ENCODE measurements around the gene AMER3.
"Not testable (repeated sequence)": the region's sequence is repeated elsewhere in the genome, so short reads cannot be mapped to it uniquely, and the experiment has no call there.

The AMER3 gene

DNA sequence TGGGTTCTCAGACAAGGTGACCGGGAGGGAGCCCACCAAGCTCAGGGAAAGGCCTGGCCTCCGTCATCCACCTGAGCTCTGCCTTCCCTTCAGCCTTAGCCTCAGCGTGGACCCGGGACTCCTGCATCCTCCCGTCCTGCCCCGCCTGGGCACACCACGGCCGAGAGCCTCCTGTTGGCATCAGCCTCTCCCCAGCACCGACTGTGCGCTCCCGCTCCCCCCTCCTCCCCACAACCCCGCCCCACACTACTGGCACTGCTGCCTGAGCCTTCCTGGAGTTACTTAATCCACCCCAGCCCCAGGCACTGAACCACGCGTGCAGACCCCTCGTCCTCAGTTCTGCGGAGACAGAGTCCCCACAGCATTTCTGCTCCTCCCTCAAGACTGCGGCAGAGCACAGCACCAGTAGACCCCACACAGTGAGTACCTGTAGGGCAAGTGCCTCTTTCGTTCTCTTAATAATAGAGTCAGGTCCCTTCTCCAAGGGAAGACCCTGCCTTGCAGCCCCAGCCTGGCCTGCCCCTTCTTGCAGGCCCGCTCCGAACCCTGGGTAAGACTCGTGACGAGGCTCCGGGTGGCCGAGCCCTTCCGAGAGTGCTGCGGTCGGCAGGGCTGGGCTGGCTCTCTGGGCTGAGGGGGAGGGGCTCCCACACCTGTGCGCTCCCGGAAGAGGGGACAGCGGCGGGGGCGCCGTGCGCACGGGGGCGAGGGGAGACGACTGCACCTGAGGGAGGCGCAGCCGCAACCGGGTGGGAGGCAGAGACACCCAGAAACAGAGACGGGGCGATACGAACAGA, at the start of gene AMER3:
TSS of gene AMER3 (plus strand) at position 285 of the 797 bp plus-strand sequence. CDS start 6,533 bp downstream, outside the sequence.
- DNase-seq = no peak

GRCh38 chr2:130714795-130715194, 40.5 kb upstream of the AMER3 start:
- DNase-seq = not testable (repeated sequence)

GRCh38 chr2:130720036-130720435, 35.3 kb upstream of the AMER3 start:
- no peak for DNase-seq

- DNase-seq = no peak
Measured at GRCh38 chr2:130720528-130720927, 34.8 kb upstream of the AMER3 start.

DNA sequence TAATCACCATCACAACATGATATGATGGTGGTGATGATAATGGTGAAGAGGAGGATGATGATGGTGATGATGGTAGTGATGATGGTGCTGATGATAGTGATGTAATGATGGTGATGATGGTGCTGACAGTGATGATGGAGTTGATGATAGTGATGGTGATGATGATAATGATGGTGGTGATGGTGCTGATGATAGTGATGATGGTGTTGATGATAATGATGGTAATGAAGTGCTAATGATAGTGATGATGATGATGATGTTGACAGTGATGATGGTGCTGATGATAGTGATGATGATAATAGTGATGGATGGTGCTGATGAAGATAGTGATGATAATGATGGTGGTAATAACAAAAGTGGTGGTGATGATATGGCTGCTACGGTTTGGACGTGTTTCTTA, 30.9 kb upstream of the AMER3 start:
- no peak for DNase-seq

DNA sequence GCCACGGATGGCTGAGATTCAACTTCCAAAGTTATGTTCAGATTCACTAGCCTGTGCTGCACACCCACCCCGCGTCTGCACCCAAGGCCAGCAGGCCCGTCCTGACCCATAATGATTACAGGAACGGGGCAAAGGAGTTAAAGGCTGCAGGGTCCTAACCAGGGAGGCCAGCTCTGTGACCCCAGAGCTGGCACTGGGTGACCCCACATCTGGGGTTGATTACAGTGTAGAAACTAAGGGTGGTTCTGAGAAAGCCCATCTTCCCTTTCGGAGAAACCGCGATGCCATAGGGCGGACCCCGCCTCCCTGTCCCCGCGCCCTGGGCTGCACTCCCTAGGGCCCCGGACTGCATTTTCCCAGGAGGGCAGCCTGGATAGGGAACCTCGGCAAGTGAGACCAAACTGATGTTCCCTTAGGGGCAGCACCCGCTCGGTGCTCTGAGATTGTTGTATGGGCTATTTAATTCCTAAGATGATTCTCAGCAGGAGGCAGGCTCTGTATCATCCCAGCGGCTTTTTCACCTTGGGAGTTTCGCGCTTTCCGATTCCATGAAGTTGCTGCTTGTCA, 28.6 kb upstream of the AMER3 start:
- DNase-seq = no peak

GRCh38 chr2:130727286-130727924, 27.9 kb upstream of the AMER3 start:
- DNase-seq = no peak

- DNase-seq = no peak
Measured at GRCh38 chr2:130728007-130728454, 27.3 kb upstream of the AMER3 start.

- no peak for DNase-seq
Measured at GRCh38 chr2:130728549-130729316, 26.6 kb upstream of the AMER3 start, which contains the start of gene GPR148. Gene GPR148, plus strand, starts transcription at chr2:130729070. Its CDS starts 82 bp downstream, at chr2:130729152.

DNA sequence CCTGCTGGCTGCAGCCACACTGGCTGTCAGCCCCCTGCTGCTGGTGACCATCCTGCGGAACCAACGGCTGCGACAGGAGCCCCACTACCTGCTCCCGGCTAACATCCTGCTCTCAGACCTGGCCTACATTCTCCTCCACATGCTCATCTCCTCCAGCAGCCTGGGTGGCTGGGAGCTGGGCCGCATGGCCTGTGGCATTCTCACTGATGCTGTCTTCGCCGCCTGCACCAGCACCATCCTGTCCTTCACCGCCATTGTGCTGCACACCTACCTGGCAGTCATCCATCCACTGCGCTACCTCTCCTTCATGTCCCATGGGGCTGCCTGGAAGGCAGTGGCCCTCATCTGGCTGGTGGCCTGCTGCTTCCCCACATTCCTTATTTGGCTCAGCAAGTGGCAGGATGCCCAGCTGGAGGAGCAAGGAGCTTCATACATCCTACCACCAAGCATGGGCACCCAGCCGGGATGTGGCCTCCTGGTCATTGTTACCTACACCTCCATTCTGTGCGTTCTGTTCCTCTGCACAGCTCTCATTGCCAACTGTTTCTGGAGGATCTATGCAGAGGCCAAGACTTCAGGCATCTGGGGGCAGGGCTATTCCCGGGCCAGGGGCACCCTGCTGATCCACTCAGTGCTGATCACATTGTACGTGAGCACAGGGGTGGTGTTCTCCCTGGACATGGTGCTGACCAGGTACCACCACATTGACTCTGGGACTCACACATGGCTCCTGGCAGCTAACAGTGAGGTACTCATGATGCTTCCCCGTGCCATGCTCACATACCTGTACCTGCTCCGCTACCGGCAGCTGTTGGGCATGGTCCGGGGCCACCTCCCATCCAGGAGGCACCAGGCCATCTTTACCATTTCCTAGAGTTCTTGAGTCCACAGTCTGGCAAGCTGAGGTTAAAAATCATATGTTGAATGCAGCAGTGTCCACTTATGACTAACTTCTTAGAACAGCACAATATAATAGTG, 25.7 kb upstream of the AMER3 start:
- DNase-seq = no peak

GRCh38 chr2:130732257-130732656, 23.1 kb upstream of the AMER3 start:
- DNase-seq = not testable (repeated sequence)

DNA sequence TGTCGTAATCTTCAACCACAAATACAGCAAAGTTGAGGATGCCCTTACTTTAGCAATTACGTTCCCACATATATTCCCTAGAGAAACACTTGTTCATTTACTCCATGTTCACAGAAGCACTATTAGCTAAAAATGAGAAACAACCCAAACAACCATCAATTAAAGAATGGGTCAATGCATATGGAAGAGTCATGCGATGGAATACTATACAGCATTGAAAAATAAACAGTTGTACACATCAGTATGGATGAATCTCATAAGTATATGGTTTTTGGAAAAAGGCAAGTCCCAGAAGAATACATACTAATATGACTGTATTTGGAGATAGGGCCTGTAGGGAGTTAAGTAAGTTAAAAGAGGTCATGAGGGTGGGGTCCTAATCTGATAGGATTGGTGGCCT, 20.1 kb upstream of the AMER3 start:
- DNase-seq = no peak

DNA sequence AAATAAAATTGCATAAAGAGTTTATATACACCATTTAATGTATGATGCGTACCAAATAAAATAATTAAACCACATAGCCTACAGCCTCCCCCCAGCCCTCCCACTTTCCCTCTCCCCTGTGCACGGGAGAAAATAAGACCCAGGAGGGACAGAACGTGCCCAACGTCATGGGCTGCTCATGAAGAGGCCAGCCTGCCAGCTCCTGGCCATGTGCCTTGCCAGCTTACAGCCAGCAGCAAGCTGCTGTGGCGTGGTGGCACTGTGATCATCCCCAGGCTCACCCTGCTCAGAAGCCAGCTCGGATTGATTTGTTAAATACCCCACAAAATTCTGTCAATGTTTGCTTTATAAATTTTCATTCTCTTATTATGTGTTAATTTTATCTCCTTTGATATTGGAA, 18.9 kb upstream of the AMER3 start:
- no peak for DNase-seq

GRCh38 chr2:130737592-130737991, 17.7 kb upstream of the AMER3 start:
- no peak for DNase-seq

GRCh38 chr2:130740671-130741070, 14.7 kb upstream of the AMER3 start:
- DNase-seq = no peak

DNA sequence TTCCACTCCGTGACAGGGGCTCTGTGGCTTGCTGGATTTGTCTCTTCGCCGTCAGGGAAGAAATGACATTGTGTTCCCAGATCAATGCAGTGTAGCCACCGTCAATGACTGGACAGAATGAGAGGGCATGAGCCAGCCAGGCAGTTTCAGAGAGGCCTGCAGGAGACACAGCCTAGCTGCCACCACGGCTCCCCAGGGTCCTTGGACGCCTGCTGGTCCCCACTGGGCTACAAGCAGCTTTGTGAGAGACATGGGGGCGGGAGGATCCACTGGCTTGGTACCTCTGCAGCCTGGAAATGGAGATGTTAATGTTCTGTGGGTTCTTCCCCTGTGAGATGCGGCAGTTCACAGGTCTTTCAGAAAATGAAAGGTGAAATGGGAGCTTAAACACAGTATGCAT, 12.1 kb upstream of the AMER3 start:
- DNase-seq = no peak

DNA sequence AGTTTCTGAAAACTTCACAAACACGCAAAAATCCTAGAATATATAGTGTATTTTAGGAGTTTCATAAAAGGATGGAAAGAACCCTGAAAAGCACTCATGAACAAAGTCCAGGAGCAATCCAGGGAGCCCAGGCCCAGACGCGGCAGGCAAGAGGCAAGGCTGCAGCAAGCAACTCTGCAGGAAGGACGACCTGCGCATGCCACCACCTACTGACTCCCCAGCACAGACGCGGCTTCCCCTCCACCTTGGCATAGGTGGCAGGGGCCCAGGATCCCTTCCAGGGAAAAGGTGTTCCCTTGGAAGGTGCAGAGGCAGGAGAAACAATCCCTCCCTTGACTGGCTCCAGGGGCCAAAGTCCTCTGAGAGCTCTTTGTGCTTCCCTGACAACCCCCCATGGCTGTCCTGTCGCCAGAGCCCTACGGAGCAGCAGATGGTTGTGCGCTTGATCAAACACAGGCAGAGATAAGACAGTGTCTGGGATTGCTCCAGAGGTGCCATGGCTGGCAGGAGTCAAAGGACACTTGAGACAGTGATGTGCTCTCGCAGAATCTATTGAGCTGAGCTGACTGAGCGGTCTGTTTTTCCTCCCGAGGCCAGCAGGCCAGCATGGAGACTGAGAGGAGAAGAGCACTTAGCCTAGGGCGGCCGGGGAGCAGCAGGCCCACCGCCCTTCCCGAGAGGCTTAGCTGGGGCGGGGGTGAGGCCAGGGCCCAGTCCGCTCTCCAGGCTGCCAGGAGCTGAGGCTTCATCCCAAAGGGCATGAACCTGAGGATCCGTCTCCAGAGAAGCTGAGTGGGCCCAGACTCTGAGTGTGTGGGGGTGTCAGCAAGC, 10.8 kb upstream of the AMER3 start:
- no peak for DNase-seq

GRCh38 chr2:130749078-130749477, 6.3 kb upstream of the AMER3 start:
- no peak for DNase-seq

GRCh38 chr2:130749641-130750040, 5.7 kb upstream of the AMER3 start:
- DNase-seq = no peak

DNA sequence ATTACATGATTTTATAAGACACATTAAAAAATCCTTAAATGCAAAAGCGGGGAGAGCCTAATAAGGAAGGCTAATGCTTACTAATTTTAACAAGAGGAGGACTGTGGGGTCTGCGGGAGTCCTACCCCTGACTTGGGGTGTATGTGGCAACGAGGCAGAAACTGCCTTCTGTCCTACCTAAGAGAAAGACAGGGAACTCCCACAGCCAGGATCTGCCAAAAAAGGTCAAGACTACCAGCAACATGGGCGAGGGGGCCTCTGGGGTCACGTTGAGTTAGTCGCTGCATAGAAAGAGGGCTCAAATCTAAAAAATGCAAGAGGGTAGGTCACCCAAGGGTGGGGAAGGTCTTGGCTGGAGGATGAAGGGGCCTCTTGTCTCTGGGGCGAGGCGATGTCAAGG, 529 bp upstream of the AMER3 start:
- DNase-seq = no peak
